DMS 273 (cell line): ENCODE measurements around the gene PAK5.

Source experiments
- DNase-seq: peaks from one replicate; lab custom pipeline; 2025; ENCODE audit not compliant: unreplicated experiment; lab: John Stamatoyannopoulos, UW

PAK5 gene

DNA sequence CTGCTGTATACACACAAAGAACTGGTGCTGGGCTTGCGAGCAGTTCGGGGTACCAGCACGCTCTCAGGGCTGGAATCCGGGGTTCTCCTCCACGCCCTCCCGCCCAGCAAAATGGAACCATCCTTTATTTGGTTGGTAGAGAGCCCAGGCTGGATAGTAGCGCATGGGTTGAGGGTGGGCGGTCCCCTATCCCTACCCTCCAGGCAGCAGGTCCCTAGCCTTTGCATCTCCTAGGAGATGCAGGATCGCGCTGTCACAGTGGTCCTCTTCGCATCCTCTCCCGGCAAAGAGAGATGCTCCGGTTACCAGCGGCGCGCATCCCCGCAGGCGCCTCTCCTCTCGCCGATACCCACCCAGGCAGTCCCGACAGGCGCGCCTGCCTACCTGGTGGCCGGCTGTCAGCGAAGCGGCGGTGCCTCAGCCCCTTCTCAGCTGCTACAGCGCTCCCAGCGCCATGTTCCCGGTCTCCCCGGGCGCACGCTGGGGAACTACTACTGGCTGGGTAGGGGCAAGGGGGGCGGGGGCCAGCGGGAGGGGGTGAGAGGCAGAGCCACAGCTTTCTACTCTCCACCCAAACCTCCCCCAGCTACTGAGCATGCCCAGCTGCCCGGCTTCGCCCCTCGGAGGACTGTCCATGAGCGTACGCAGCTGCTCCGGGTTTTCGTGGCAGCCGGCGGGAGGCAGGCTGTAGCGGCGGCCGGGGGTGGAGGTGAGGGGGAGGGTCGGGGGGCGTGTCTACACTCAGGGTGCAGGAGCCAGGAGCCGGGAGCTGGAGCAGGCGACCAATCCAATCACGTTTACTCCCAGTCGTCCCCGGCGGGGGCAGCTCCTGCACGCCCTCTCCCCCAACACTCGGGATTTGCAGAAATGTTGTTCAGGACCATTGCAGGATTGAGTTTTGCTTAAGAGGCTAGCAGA, at the start of gene PAK5:
Gene PAK5 (minus strand): TSS at position 699 of the 918 bp plus-strand sequence. CDS start 194,748 bp downstream, outside the sequence.
- DNase-seq: peak; percentile 97

DNA sequence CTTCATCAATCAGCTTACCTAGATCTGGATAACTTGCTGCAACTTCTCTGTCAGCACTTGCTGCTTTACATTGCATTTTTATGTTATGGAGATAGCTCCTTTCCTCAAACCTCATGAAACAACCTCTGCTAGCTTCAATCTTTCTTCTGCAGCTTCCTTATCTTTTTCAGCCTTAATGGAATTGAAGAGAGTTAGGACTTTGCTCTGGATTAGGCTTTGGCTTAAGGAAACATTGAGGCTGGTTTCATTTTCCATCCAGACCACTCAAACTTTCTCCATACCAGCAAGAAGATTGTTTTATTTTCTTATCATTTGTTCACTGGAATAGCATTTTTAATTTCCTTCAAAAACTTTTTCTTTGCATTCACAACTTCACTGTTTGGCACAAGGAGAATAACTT, 48.8 kb upstream of the PAK5 start:
- DNase-seq: no peak

DNA sequence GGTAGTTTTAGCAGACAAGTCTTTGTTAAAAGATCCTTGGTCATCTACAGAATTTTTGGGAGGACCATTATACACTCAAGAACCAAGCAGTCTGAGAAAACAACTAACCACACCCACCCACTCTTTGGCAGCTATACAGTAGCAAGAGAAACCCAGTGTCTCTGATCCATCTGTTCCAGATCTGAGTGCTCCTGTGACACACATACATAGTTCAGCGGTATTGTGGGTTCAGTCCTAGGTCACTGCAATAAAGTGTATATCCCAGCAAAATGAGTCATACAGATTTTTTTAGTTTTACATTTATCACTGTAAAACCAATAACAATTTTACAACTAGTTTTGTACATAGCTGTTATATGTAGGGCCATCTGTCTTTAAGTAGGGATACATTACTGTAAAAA, 47.4 kb upstream of the PAK5 start:
- no peak for DNase-seq

DNA sequence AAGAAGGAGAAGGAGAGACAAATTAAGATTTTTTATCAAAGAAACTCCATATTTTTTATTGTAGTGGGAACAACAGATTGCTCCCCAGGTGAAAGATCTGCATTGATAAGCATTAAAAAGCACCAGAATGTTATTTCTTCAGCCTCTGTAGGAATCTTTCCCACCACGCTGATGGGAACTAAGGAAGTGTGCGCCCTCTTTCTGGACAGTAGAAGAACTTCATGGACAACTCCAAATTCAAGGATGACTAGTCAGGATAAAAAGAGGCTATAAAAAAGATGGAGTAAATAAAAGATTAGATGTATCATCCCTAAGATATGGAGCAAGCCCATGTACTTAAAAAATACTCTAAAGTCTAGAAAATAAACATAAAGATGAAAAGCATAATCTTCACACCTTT, 45.8 kb upstream of the PAK5 start:
- DNase-seq: peak; percentile 43

DNA sequence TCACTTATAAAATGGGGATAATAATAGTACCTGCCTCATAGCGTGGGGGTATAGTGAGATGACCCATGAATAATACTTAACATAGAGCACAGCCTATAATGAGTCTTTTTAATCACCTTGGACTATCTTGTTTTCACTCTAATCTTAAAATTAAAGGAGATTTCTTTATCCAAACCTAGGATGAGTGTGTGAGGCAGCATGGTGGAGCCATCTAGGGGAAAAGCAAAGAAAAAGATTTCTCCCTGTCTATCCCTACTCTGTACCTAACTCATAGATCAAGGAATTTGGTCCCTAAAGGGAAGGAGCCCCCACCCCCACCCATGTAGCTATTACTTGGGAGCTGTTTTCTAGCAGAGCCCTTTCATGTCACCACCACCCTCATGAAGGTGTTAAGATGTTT, 45.2 kb upstream of the PAK5 start:
- peak; percentile 46 for DNase-seq

DNA sequence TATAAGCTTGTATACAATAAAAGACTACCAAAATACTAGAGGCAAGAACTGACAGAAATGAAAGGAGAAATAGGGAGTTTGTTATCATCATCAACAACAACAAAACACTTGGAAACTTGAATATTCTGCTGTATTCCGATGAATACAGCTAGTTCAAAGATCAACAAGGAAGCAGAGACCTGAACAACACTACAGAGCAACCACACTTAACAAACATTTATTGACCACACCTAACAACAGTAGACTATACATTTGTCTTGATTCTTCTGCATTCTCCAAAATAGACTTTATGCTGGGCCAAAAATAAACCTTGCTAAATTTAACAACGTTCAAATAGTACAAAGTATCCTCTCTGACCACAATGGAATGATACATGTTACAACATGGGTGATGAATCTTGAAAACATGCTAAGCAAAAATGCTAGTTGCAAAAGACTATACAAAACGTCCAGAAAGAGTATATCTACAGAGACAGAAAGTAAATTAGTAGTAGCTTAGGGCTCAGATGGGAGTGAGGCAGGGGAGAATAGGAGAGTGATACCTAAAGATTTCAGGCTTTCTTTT, 39.1 kb upstream of the PAK5 start:
- DNase-seq: no peak

DNA sequence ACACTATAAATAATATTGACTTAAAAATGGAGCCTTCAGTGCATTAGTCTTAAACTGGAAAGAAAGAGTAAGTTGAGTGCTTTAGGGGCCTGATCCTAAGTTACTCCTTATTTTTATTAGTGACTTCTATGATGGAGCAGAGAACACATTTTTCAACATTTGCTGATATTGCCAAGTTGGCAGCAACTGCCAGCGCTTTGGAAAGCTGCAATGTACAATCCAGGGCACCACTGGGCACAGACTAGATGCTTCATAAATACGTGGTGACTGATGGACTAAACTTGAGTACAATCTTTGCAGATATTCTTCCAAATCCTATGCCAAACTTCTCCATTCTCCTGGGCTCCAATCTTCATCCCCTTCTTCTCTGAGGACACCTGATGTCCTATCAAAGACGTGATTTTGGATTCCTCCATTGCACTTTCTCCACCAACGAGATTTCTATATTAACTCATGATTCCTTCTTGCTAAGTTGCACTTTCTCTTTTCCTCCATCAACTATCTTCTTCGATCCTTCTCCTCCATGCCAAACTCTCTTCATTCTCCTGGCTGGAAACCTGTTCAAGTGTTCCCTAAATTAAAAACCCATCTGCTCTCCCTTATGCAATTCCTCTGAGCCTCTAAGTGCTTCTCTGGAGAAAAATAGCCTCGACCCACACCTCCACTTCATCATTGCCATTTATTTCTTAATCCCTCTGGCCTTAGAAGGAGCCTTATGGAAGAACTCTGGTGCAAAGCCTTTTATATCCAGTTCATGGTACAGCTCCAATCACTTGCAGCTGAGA, 28.5 kb upstream of the PAK5 start:
- DNase-seq: no peak

DNA sequence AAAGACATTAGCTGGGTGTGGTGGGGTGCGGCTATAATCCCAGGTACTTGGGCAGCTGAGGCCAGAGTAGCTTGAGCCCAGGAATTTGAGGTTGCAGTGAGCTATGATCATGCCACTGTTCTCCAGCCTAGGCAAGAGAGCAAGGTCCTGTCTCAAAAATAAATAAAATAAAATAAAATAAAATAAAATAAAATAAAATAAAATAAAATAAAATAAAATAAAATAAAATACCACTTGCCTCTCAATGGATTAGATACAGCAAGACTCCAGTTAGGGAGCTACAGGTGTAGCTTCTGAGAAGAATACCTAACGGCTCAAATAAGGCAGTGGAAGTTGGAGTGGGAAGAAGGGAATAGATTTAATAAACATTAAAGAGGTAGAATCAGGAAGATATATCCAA, 13.7 kb upstream of the PAK5 start:
- DNase-seq: no peak

DNA sequence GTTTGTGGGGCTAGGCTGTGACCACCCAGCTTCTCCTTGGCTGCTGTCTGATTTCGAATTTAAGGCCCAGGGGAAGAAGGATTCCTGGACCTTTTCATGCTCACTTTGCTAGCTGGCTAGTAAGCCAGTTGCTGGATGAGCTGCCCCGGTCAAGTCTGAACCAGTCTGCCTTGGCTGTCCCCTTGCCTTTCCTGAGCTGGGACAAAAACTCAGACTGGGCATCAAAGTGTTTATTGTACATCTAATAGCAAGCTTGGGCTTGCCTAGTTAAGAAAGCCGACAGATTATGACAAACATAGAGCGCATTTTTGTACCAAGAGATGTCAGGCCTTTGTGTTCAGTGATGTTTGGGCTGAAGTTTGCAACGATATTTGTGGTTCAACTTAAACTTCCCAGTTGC, 750 bp upstream of the PAK5 start:
- no peak for DNase-seq

DNA sequence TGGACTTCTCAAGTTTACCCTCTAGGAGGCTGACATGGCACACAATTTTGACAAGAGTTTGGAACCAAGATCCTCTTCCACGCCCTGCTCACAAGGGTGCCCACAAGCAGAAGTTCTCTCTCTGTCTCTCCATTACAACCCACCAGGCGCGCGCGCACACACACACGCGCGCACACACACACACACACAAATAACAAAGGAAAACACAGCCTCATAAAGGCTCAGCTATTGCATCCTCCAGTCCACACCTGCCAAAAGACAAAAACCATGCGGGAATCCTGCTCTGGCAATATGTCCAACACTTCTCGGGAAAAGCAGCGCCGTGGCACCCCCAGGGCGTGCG, 870 bp downstream of the PAK5 start:
- DNase-seq: no peak

DNA sequence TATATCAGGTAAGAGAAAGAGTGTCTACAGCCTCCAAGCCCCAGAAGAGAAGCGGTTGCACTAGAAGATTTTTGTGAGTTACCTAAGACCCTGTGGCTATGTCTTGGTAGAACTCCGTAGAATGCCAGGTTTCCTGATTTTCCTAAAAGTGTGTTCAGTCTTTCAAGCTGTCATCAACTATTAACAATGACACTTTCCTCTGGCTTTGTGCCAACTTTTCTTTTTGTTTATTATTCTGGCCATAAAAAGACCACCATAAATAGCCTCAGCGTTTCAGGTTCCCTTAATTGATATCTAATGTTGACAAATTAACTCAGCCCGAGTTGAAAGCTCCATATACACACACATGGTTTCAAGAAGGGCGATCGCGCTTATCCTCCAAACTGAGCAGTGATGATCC, 1.2 kb downstream of the PAK5 start:
- peak; percentile 76 for DNase-seq

DNA sequence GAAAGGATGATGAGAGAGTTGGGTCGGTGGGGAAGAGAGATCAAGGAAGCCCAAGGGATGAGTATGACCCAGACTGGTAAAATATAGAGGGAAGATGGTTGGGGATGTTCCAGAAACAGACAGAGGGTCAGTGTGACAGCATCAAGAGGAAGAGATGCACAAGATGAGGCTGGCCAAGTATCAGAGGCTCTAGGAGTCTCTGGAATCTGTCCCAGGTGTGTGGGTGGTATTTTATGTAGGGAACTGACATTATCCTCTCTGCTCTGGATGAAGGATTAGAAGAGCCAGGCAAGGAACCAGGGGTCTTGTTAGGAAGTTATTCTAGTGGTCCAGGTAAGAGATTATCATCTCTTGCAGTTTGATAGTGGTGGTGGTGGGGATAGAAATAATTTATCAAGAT, 3.6 kb downstream of the PAK5 start:
- DNase-seq: no peak

DNA sequence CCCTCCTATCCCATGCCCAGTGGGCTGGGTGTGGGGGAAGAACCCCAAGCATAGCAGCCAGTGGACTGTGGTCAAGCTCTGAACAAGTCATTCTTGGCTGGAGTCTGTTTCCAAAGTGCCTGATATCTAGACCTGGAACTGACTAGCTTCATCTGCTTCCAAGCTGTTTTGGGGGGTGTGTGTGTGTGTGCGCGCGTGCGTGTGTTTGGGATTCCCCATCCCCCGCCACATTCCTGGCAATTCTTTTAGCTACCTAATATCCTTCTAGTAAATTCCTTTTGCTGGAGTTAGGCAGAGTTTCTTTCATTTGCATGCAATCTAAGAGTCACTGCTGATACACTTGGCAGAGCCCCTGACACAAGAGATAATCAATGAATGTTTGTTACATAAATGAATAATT, 7.8 kb downstream of the PAK5 start:
- DNase-seq: no peak

DNA sequence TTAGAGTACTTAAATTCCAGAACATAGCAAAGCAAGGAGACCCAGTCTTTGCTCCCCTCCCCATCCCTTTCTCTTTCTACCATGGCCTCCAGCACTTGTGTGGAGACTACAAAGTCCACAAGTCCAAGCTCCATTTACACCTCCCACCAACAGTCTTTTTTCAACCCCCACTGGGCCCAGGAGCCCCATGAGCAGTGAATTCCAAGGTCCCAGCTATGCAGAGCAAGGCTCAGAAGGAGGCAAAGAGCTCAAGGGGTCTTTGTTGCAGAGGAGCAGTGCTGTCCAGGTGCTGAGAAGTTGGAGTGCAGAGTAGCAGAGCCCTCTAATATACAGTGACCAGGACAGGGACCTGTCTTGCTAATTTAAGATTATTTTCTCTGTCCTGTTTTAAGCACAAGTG, 9.0 kb downstream of the PAK5 start:
- DNase-seq: no peak

DNA sequence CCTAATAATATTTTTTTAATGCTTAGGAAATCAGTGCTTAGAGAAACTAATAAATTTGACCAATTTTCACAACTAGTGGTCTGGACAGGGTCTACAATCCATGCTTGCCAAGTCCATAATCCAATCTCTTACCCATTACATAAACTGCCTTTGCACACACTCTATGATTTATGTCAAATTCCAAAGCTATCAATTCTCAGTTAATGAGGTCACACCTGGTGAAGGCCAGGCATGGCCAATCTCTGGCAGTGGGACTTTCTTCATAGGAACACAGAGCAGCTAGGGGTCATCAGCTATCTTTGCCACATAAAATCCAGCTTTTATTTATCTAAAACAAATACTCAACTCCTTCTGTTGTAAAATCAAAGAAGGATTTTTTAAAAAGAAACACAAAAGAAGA, 21.2 kb downstream of the PAK5 start:
- DNase-seq: no peak

DNA sequence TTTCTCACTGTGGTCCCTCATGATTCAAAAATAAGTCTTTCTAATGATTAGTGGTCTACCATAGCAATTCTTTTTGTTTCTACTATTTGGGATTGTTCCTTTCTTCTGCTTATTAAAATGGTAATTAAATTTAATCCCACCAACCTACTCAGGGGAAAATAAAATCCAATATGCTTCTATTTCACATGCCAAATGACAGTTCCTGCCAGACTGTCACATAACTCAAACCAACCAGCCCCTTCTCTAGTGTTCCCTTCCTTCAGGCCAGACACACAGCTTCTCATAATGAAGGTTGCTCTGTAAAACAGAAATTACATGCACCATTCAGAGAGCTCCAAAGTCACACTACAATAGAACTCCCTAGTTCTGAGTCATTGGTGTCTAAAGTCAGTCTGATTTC, 23.2 kb downstream of the PAK5 start:
- DNase-seq: no peak

DNA sequence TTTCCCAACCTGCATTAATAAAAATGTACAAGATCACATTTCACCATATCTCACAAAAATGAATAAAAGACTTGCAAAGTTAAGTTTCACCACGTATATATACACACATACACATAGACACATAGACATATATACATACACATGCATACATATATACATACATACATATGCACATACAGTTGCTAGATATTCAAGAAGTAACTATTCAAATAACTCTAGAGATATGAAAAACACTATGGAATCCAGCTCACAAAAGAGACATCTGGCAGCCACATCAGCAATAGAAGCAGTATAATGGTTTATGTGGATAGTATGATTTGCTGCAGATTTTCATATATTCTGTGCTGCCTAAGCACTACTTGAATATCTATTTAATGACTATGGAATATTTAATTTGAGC, 28.1 kb downstream of the PAK5 start:
- DNase-seq: no peak

DNA sequence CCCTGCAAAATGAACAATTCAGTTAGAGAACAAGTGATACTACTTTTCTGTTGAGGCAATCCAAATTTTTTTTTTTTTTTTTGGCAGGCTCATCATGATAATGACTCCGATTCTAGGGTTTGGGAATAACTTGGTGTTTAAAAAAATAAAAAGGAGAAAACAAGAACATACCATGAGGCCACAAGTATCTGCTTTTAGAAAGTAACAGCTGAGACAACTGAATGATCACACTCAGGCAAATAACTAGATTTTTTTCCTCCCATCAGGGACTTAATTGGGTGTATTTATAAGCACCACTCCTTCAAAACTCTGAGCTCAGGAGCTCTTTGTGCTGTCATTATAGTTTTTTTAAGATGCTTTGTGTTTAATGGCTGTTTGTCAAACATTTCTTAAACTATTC, 29.6 kb downstream of the PAK5 start:
- DNase-seq: peak; percentile 24

DNA sequence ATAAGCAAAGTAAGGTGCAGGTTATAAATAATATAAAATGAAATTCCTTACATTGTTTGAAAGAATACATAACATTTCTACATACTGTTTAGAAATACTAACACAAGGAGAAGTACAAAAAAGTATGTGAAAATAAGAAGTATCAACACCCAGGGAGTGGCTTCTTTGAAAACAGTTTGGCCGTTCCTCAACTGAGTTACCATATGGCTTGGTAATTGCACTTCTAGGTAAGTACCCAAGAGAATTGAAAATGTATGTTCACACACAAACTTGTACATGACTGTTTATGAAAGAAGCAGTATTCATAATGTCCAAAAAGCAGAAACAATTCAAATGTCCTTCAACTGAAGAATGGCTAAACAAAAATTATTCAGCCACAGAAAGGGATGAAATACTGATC, 30.7 kb downstream of the PAK5 start:
- peak; percentile 73 for DNase-seq

DNA sequence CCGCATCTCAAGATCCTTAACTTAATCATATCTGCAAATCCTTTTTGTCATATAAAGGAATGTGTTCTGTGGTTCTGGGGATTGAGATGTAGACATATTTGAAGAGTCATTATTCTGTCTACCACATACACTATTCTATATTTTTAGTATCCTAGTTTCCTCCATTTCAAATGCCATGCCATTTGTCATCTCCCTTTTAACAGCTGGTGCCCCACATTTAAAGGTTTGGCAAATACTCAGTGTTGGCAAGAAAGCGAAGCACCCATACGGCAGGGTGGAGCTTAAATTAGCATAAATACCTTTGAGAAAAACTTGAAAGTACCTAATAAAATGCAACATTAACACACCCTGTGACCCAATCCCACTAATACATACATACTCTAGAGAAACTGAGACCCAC, 31.7 kb downstream of the PAK5 start:
- peak; percentile 95 for DNase-seq

DNA sequence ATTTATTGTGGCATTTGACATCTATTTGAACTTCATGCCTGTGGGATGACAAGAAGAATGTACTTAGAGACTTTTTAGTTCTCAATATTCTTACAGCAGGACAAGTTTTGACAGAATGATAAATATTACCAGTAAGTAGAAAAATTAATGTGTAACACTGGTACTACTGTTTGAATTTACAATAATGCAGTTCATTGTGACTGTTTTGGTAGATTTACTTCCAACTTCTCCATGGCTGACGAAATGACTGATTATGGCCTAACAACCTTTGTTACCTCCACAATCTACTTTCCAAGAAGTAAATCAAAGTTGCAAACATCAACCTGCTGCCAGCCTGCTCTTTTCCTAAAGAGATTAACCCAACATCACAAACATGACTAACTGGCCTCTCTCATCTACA, 38.5 kb downstream of the PAK5 start:
- DNase-seq: no peak

DNA sequence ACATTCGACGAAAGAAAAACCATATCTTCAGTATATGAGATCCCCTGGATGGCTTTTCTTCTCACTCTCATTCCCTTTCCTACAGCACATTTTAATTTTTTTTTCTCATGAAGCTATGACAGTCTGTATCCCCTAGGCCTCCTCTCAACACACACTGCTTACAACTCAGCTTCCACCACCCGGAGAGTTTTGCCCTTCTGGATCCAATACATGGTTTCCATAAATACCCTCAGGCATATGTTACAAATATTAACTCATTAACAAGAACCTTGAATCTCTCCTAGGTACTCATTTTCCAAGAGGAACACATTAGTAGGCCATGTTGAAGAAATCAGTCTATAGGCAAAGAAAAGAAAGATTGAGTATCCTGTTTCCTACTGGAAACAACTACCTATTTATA, 44.0 kb downstream of the PAK5 start:
- DNase-seq: peak; percentile 15
